Endothelial cell of umbilical vein (primary cell): Measurements from ENCODE around the gene COL4A1.

Experiments used
- CTCF ChIP-seq, 2 donors: IDR thresholded peaks; 1 replicate in 1 of 2; 2 replicates in 1 of 2; pipeline ENCODE4 v1.5.1; 2011; ENCODE audit warnings: low read length in 2 of 2, mild to moderate bottlenecking in 2 of 2, moderate library complexity in 2 of 2, control low read depth in 1 of 2, inconsistent platforms in 1 of 2, low read depth in 1 of 2; ENCODE audit not compliant: insufficient read depth in 1 of 2; ENCODE audit errors: extremely low read depth in 1 of 2
- EZH2 ChIP-seq: IDR thresholded peaks from 2 replicates; pipeline ENCODE4 v1.6.1; 2012; ENCODE audit warnings: borderline replicate concordance, low read depth, mild to moderate bottlenecking, moderate library complexity, low read length, inconsistent platforms; ENCODE audit not compliant: severe bottlenecking
- FOS ChIP-seq: IDR thresholded peaks from 2 replicates; pipeline ENCODE4 v1.6.1; 2011; ENCODE audit warnings: mild to moderate bottlenecking, low read length, moderate library complexity, borderline replicate concordance; ENCODE audit not compliant: insufficient read depth
- GATA2 ChIP-seq: IDR thresholded peaks from 2 replicates; pipeline ENCODE4 v1.7.0; 2011; ENCODE audit warnings: low read depth, mild to moderate bottlenecking, moderate library complexity, mixed read lengths, low read length; ENCODE audit not compliant: insufficient read length, insufficient read depth
- JUN ChIP-seq: IDR thresholded peaks from 2 replicates; pipeline ENCODE4 v1.6.1; 2011; ENCODE audit warnings: borderline replicate concordance, low read depth; ENCODE audit not compliant: insufficient read length, insufficient read depth
- MAX ChIP-seq: IDR thresholded peaks from 2 replicates; pipeline ENCODE4 v1.6.1; 2011; ENCODE audit not compliant: insufficient read depth, insufficient read length
- MYC ChIP-seq: IDR thresholded peaks from one replicate; pipeline ENCODE4 v1.6.1; 2011; ENCODE audit warnings: mild to moderate bottlenecking, low read depth, low read length
- POLR2A ChIP-seq: IDR thresholded peaks from 2 replicates; pipeline ENCODE4 v1.6.1; 2012; ENCODE audit warnings: low read depth, mild to moderate bottlenecking, control low read depth, low read length
- POLR2AphosphoS5 ChIP-seq: IDR thresholded peaks from 2 replicates; pipeline ENCODE4 v1.6.1; 2012; ENCODE audit warnings: low read depth, mild to moderate bottlenecking, control low read depth, low read length, moderate library complexity; ENCODE audit not compliant: insufficient read depth

GRCh38 chr13:110185696-110186095, 121.3 kb downstream of the COL4A1 start:
- TF ChIP-seq JUN (no peak), CTCF (IDR thresholded peaks at IDR 0.05; ENCODE audit: extremely low read depth in 1 of 2, insufficient read depth in 1 of 2, low read depth in 1 of 2, low read length in 2 of 2) (no peak), POLR2AphosphoS5 (no peak), MAX (no peak), EZH2 (no peak), POLR2A (no peak), MYC (no peak), FOS (no peak), GATA2 (no peak)
